OCI-LY1 (cell line): ENCODE results near the gene SLC43A2.

Source experiments
- CTCF ChIP-seq: fragments of 200-600 bp; sonication (generic), shearing (Covaris generic); IDR thresholded peaks from 2 replicates; pipeline ENCODE4 v1.5.1; 2017; ENCODE audit warnings: mild to moderate bottlenecking, antibody characterized with exemption, low read length, moderate library complexity, mixed read lengths
- EZH2 ChIP-seq: fragments of 200-600 bp; sonication (generic), shearing (Covaris generic); IDR thresholded peaks from 2 replicates; pipeline ENCODE4 v1.8.0; 2017; ENCODE audit warnings: borderline replicate concordance, mixed run types, mild to moderate bottlenecking, antibody characterized with exemption, low read length, moderate library complexity, mixed read lengths

- TF ChIP-seq CTCF = no peak
- no peak for TF ChIP-seq EZH2
Observed at GRCh38 chr17:1577583-1578013, 51.0 kb downstream of the SLC43A2 start.
